ENCODE measurements around the gene CDH22.

The CDH22 gene

DNA sequence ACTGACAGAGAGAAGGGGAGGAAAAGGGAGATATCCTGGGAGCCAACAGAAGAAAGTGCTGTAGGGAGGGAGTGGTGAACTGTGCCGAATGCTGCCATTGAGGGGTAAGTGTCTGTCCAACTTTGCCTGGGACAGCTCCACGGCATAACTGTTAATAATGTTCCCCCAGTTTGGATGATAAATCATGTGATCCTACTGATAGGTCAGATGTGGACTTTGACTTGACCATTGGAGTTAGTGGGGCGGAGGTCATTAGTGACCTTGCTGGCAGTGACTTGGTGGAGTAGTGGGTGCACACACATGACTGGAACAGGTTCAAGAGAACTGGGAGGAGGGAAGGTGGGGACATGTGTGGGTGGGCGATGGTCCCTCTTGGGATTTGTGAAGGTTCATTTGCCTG, 50.4 kb downstream of the CDH22 start:
- Histone ChIP-seq H3K4me3 (ENCODE audit: low read length) (no peak overlapping the region), H3K36me3 (ENCODE audit: insufficient read depth, low read length) (no peaks in the 10 kb centered on the region), H3K9me3 (replicated peaks; ENCODE audit: low read length) (no peaks in the 10 kb centered on the region), H3K9ac (ENCODE audit: low read depth, low read length) (no peak overlapping the region), H3K4me2 (ENCODE audit: low read length) (no peak overlapping the region), H3K27me3 (ENCODE audit: control insufficient read depth, insufficient read depth, low read length) (peaks cover 28% of the 10 kb centered on the region), H3K4me1 (ENCODE audit: control insufficient read depth, insufficient read depth, low read length) (no peaks in the 10 kb centered on the region)

DNA sequence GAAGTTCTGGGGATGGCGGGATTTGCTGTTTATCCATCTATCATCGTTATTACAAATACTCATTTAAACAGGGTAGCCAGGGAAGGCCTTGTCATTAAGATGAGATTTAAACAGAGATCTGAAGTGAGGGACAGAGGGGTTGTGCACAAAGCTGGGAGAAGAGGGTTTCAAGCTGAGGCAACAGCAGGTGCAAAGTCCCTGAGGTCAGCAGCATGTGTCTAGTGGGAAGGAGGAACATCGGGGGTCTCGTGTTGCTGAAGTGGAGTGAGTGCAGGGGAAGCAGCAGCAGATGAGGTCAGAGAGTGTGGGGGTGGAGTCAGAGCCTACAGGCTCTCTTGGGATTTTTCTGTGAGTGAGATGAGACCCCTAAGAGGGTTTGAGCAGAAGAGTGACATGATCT, 52.0 kb downstream of the CDH22 start:
- Histone ChIP-seq H3K27me3 (ENCODE audit: control insufficient read depth, insufficient read depth, low read length) (peaks cover 44% of the 10 kb centered on the region), H3K36me3 (ENCODE audit: insufficient read depth, low read length) (no peaks in the 10 kb centered on the region), H3K9ac (ENCODE audit: low read depth, low read length) (no peak overlapping the region), H3K9me3 (replicated peaks; ENCODE audit: low read length) (no peaks in the 10 kb centered on the region), H3K4me1 (ENCODE audit: control insufficient read depth, insufficient read depth, low read length) (no peaks in the 10 kb centered on the region), H3K4me3 (ENCODE audit: low read length) (no peak overlapping the region), H3K4me2 (ENCODE audit: low read length) (no peak overlapping the region)

DNA sequence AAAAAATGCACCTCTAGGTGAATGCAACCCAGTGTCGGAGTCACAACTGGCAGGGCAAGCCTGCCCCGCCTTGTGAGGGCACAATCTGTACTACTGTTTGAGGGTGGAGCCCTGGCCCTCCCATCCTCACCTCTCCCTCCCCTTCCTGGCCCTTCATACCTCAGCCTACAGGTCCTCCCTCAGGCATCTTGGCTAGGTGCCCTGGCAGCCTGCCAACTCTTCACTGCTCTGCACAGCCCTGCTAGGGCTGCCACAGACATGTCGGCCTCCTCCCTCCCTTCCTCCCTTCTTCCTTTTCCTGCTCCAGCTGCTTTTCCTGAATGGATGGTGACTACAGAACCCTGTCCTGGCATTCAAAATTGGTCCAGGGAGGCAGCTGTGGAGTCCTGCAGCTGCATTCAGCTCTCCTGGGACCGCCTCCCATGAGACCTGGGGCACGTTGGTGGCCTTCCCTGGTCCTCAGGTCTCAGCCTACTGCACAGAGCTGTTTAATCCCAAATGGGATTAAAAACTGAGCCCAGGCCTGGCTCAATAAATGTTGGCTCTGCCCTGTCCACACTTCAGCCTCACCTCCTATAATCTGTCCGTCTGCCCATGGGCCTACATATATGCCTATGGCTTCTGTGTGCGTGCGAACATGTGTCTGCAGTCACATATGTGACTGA, 52.7 kb downstream of the CDH22 start:
- Histone ChIP-seq H3K9ac (ENCODE audit: low read depth, low read length) (no peak overlapping the region), H3K27me3 (ENCODE audit: control insufficient read depth, insufficient read depth, low read length) (peaks cover 49% of the 10 kb centered on the region), H3K9me3 (replicated peaks; ENCODE audit: low read length) (no peaks in the 10 kb centered on the region), H3K4me1 (ENCODE audit: control insufficient read depth, insufficient read depth, low read length) (no peaks in the 10 kb centered on the region), H3K36me3 (ENCODE audit: insufficient read depth, low read length) (no peaks in the 10 kb centered on the region), H3K4me2 (ENCODE audit: low read length) (no peak overlapping the region), H3K4me3 (ENCODE audit: low read length) (no peak overlapping the region)

- H3K4me1 ChIP-seq (ENCODE audit: control insufficient read depth, insufficient read depth, low read length) = no peaks in the 10 kb centered on the region
- H3K9ac ChIP-seq (ENCODE audit: low read depth, low read length) = no peak overlapping the region
- H3K9me3 ChIP-seq (replicated peaks; ENCODE audit: low read length) = no peaks in the 10 kb centered on the region
- H3K4me2 ChIP-seq (ENCODE audit: low read length) = no peak overlapping the region
- H3K27me3 ChIP-seq (ENCODE audit: control insufficient read depth, insufficient read depth, low read length) = peaks cover 69% of the 10 kb centered on the region
- no peaks in the 10 kb centered on the region for H3K36me3 ChIP-seq (ENCODE audit: insufficient read depth, low read length)
- no peak overlapping the region for H3K4me3 ChIP-seq (ENCODE audit: low read length)
Observed at GRCh38 chr20:46253391-46253790, 54.9 kb downstream of the CDH22 start.

- Histone ChIP-seq H3K36me3 (ENCODE audit: insufficient read depth, low read length) (no peaks in the 10 kb centered on the region), H3K4me2 (ENCODE audit: low read length) (no peak overlapping the region), H3K27me3 (ENCODE audit: control insufficient read depth, insufficient read depth, low read length) (peaks cover 71% of the 10 kb centered on the region), H3K9me3 (replicated peaks; ENCODE audit: low read length) (no peaks in the 10 kb centered on the region), H3K4me1 (ENCODE audit: control insufficient read depth, insufficient read depth, low read length) (no peaks in the 10 kb centered on the region), H3K9ac (ENCODE audit: low read depth, low read length) (no peak overlapping the region), H3K4me3 (ENCODE audit: low read length) (no peak overlapping the region)
Observed at GRCh38 chr20:46252352-46253091, 55.8 kb downstream of the CDH22 start.

GRCh38 chr20:46251211-46251673, 57.1 kb downstream of the CDH22 start:
- no peaks in the 10 kb centered on the region for H3K4me1 ChIP-seq (ENCODE audit: control insufficient read depth, insufficient read depth, low read length)
- no peaks in the 10 kb centered on the region for H3K36me3 ChIP-seq (ENCODE audit: insufficient read depth, low read length)
- no peak overlapping the region for H3K4me3 ChIP-seq (ENCODE audit: low read length)
- H3K9me3 ChIP-seq (replicated peaks; ENCODE audit: low read length) = no peaks in the 10 kb centered on the region
- peaks cover 82% of the 10 kb centered on the region for H3K27me3 ChIP-seq (ENCODE audit: control insufficient read depth, insufficient read depth, low read length)
- H3K9ac ChIP-seq (ENCODE audit: low read depth, low read length) = no peak overlapping the region
- no peak overlapping the region for H3K4me2 ChIP-seq (ENCODE audit: low read length)

DNA sequence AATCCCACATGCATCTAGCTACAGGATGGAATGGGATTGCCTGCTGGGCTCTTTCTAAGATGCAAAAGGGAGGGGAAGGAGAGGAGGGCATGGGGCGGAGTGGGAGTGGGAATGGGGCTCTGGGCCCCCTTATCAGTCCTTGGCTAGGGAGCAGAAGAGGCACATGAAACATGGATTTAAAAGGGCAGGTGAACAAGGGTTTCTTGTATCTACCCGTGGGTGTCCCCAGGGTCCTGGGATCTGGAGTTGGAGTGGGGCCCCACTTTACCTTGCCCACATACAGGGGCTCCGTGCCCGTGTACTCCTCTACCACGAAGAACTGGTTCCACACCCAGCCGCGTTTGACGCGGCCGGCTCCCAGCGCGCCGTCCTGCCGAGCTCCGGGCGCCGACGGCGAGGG, 57.5 kb downstream of the CDH22 start:
- no peak overlapping the region for H3K4me3 ChIP-seq (ENCODE audit: low read length)
- no peaks in the 10 kb centered on the region for H3K9me3 ChIP-seq (replicated peaks; ENCODE audit: low read length)
- no peak overlapping the region for H3K4me2 ChIP-seq (ENCODE audit: low read length)
- H3K27me3 ChIP-seq (ENCODE audit: control insufficient read depth, insufficient read depth, low read length) = peaks cover 87% of the 10 kb centered on the region
- H3K36me3 ChIP-seq (ENCODE audit: insufficient read depth, low read length) = no peaks in the 10 kb centered on the region
- no peaks in the 10 kb centered on the region for H3K4me1 ChIP-seq (ENCODE audit: control insufficient read depth, insufficient read depth, low read length)
- H3K9ac ChIP-seq (ENCODE audit: low read depth, low read length) = no peak overlapping the region

- no peak overlapping the region for H3K9ac ChIP-seq (ENCODE audit: low read depth, low read length)
- no peak overlapping the region for H3K4me2 ChIP-seq (ENCODE audit: low read length)
- H3K4me1 ChIP-seq (ENCODE audit: control insufficient read depth, insufficient read depth, low read length) = no peaks in the 10 kb centered on the region
- peaks cover 91% of the 10 kb centered on the region for H3K27me3 ChIP-seq (ENCODE audit: control insufficient read depth, insufficient read depth, low read length)
- H3K4me3 ChIP-seq (ENCODE audit: low read length) = no peak overlapping the region
- no peaks in the 10 kb centered on the region for H3K36me3 ChIP-seq (ENCODE audit: insufficient read depth, low read length)
- no peaks in the 10 kb centered on the region for H3K9me3 ChIP-seq (replicated peaks; ENCODE audit: low read length)
Observed at GRCh38 chr20:46249671-46250070, 58.6 kb downstream of the CDH22 start.

GRCh38 chr20:46246559-46246958, 61.7 kb downstream of the CDH22 start:
- Histone ChIP-seq H3K4me2 (ENCODE audit: low read length) (no peak overlapping the region), H3K36me3 (ENCODE audit: insufficient read depth, low read length) (no peaks in the 10 kb centered on the region), H3K9me3 (replicated peaks; ENCODE audit: low read length) (no peaks in the 10 kb centered on the region), H3K4me1 (ENCODE audit: control insufficient read depth, insufficient read depth, low read length) (no peaks in the 10 kb centered on the region), H3K4me3 (ENCODE audit: low read length) (no peak overlapping the region), H3K27me3 (ENCODE audit: control insufficient read depth, insufficient read depth, low read length) (peaks cover 78% of the 10 kb centered on the region), H3K9ac (ENCODE audit: low read depth, low read length) (no peak overlapping the region)

- no peak overlapping the region for H3K4me2 ChIP-seq (ENCODE audit: low read length)
- no peaks in the 10 kb centered on the region for H3K36me3 ChIP-seq (ENCODE audit: insufficient read depth, low read length)
- H3K27me3 ChIP-seq (ENCODE audit: control insufficient read depth, insufficient read depth, low read length) = peaks cover 68% of the 10 kb centered on the region
- H3K4me3 ChIP-seq (ENCODE audit: low read length) = no peak overlapping the region
- no peaks in the 10 kb centered on the region for H3K9me3 ChIP-seq (replicated peaks; ENCODE audit: low read length)
- H3K9ac ChIP-seq (ENCODE audit: low read depth, low read length) = no peak overlapping the region
- H3K4me1 ChIP-seq (ENCODE audit: control insufficient read depth, insufficient read depth, low read length) = no peaks in the 10 kb centered on the region
Observed at GRCh38 chr20:46243707-46244628, 64.3 kb downstream of the CDH22 start.

DNA sequence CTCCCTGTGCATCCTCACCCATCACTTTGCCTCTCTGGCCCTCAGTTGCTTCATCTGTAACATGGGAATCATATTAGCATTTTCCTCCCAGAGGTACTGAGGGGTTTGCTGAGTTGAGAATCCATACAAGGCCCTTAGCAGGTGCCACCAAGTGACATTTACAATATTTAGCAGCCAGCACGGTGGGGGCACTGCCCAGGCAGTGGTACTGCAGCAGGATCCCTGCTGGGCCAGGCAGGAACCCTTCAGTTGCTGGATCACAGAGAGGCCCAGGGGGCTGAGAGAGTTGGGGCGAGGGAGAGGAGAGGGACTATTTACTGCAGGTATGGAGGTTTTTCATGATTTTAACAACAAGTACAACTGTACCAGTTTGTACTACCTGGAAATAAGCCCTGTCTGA, 65.9 kb downstream of the CDH22 start:
- no peak overlapping the region for H3K4me2 ChIP-seq (ENCODE audit: low read length)
- H3K4me3 ChIP-seq (ENCODE audit: low read length) = no peak overlapping the region
- no peaks in the 10 kb centered on the region for H3K9me3 ChIP-seq (replicated peaks; ENCODE audit: low read length)
- H3K36me3 ChIP-seq (ENCODE audit: insufficient read depth, low read length) = no peaks in the 10 kb centered on the region
- H3K9ac ChIP-seq (ENCODE audit: low read depth, low read length) = no peak overlapping the region
- H3K27me3 ChIP-seq (ENCODE audit: control insufficient read depth, insufficient read depth, low read length) = peaks cover 53% of the 10 kb centered on the region
- H3K4me1 ChIP-seq (ENCODE audit: control insufficient read depth, insufficient read depth, low read length) = no peaks in the 10 kb centered on the region
